ENCODE measurements around the gene DAGLB. TPM values are rescaled to one million over a fixed set of nuclear protein-coding genes. Genes with fewer than 3 reads are reported as not detected.

DAGLB gene, protein sequence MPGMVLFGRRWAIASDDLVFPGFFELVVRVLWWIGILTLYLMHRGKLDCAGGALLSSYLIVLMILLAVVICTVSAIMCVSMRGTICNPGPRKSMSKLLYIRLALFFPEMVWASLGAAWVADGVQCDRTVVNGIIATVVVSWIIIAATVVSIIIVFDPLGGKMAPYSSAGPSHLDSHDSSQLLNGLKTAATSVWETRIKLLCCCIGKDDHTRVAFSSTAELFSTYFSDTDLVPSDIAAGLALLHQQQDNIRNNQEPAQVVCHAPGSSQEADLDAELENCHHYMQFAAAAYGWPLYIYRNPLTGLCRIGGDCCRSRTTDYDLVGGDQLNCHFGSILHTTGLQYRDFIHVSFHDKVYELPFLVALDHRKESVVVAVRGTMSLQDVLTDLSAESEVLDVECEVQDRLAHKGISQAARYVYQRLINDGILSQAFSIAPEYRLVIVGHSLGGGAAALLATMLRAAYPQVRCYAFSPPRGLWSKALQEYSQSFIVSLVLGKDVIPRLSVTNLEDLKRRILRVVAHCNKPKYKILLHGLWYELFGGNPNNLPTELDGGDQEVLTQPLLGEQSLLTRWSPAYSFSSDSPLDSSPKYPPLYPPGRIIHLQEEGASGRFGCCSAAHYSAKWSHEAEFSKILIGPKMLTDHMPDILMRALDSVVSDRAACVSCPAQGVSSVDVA
- polyA plus RNA-seq: 1 to 10 TPM; 6.2 to 7.3 (median 7.2) TPM

- 0% methylated on average over 57 to 61 of the region's 61 CpGs for WGBS, 3 donors
Observed at GRCh38 chr7:6447581-6448199, at the start of gene DAGLB. TSS of gene DAGLB (minus strand) at chr7:6447954. CDS start at chr7:6447842, 112 bp downstream.

DNA sequence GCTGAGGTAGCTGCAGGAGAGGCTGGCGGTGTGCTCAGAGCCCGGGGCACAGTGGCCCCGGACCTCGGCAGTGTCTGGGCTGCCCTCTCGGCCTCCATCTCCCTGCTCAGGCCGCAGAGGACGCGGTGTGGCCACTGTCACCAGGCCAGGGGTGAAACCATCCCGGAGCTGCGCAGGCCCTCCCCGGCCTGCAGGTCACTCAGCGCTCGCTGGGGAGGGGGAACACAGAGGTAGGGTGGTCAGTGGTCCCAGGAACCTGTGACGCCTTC lies 49.8 kb upstream of the DAGLB start:
- 94 to 98% (median 94%) methylated on average over 10 to 14 of the region's 14 CpGs for WGBS, 3 donors

More at GRCh38 chr7:6447581-6448199, at the start of gene DAGLB:
- peak within 1 kb of the TSS; percentile 45 for H3K27ac ChIP-seq (ENCODE audit: low read depth, low read length)

GRCh38 chr7:6496842-6497636 lies 49.3 kb upstream of the DAGLB start:
- H3K27ac ChIP-seq (ENCODE audit: low read depth, low read length): no peak overlapping the region
- 76 to 81% (median 80%) methylated on average over 19 of the region's 19 CpGs for WGBS, 3 donors

More for the DNA sequence above, 49.8 kb upstream of the DAGLB start:
- no peak overlapping the region for H3K27ac ChIP-seq (ENCODE audit: low read depth, low read length)

DNA sequence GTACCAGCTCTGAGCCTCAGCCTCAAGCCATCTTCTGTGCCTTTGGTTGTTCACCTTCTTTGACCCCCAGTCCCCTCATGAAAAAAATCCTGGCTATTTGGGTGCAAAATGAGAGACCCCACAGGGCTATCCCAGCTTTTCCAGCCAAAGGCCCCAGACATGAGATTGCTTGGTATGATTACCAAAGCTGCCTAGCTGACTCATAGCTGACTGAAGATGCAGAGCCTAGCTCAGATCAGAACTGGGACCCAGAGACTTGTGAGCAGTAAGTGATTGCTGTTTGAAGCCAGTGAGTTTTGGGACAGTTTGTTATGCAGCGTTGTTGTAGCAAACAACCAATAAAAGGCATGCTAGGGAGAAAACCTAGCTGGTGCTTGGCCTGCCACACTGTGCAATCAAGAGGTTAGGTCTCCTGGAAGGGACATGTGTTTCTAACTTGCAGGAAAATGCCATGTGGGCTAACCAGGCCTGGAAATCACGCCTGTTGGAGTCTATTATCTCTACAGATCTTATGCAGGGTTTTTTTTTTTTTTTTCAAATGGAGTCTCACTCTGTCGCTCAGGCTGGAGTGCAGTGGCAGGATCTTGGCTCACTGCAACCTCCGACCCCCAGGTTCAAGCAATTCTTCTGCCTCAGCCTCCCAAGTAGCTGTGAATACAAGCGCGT lies 48.0 kb upstream of the DAGLB start:
- H3K27ac ChIP-seq (ENCODE audit: low read depth, low read length): no peak overlapping the region
- WGBS, 3 donors: 90 to 94% (median 92%) methylated on average over 6 of the region's 6 CpGs

DNA sequence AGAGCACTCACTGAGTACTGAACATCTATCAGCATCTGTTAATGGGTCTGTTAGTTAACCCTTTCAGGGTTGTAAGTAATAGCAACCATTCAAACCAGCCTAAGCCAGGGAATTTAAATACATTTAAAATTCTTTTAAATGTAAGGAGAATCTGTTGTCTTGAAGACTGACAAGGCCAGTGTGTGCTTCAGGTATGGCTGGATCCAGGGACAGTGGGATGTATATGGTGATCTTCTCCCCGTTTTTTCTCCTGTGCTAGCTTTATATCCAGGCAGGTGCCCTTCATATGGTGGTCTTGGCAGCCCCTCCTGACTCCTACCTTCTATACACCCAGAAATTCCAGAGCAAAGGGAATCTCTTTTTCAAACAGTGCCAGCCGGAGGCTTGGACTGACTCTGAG lies 46.6 kb upstream of the DAGLB start:
- H3K27ac ChIP-seq (ENCODE audit: low read depth, low read length): no peak overlapping the region
- WGBS, 3 donors: 86 to 87% (median 86%) methylated on average over 2 of the region's 2 CpGs

DNA sequence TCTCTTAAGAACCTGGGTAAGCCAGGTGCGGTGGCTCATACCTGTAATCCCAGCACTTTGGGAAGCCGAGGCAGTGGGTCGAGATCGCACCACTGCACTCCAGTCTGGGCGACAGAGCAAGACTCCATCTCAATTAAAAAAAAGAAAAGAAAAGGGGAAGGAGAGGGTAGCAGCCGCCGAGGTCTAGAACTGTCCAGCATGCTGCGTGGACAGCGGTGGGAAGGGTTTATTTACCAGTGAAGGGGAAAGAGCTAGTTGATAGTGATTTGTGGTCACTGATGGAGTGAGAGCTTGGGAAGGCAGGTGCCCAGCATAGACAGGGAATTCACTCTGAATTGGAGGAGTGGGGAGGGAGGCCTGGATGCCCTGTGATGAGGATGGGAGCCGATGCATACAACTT lies 43.4 kb upstream of the DAGLB start:
- H3K27ac ChIP-seq (ENCODE audit: low read depth, low read length): no peak overlapping the region
- 85 to 91% (median 89%) methylated on average over 10 of the region's 10 CpGs for WGBS, 3 donors

GRCh38 chr7:6489612-6490011 lies 41.9 kb upstream of the DAGLB start:
- 19 to 45% (median 27%) methylated on average over 1 of the region's 1 CpG for WGBS, 3 donors

GRCh38 chr7:6487184-6487545 lies 39.4 kb upstream of the DAGLB start:
- H3K27ac ChIP-seq (ENCODE audit: low read depth, low read length): no peak overlapping the region
- WGBS, 3 donors: 93 to 96% (median 96%) methylated on average over 4 of the region's 4 CpGs

More at GRCh38 chr7:6489612-6490011, 41.9 kb upstream of the DAGLB start:
- H3K27ac ChIP-seq (ENCODE audit: low read depth, low read length): no peak overlapping the region

DNA sequence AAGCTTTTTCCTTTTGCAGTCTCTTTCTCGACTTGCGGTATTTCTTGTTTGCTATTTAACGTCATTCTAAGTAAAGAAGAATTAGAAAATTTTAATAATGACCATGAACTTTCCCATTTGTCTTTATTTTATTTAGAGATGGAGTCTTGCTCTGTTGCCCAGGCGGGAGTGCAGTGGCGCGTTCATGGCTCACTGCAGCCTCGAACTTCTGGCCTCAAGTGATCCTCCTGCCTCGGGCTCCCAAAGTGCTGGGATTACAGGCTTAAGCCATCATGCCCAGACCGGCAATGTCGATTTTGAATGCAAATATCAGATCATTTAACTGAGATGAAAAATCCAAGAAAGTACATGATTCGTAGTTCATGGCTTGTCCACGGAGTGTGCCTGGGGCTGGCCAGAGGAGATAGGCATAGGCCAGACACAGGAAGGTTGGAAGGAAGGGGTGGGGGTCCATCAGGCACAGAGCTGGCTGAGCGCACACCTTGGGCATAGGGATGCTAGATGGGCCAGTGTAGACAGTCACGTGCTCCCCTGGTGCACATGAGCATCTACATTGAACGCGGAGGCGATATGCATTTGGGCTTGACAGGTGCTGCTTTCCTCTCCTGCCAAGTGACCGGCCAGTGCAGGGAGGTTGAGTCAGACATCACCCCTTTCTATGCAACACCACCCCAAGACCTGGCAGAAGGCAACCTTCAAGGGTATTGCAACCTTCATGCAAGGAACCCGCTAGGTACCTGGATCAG lies 38.9 kb upstream of the DAGLB start:
- no peak overlapping the region for H3K27ac ChIP-seq (ENCODE audit: low read depth, low read length)
- WGBS, 3 donors: 93 to 96% (median 94%) methylated on average over 19 of the region's 19 CpGs

DNA sequence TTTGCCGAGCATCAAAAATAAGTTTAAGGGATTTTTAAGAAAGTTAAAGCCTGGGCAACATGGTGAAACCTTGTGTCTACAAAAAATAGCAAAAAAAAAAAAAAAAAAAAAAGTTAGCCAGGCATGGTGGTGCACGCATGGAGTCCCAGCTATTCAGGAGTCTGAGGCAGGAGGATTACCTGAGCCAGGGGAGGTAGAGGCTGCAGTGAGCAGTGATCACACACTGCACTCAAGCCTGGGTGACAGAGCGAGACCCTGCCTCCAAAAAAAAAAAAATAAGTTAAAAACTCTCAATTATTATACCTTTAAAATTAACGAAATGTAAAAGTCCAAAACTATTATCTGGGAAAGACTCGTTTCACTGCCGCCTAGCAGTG lies 35.0 kb upstream of the DAGLB start:
- WGBS, 3 donors: 11 to 32% (median 27%) methylated on average over 6 of the region's 6 CpGs
- no peak overlapping the region for H3K27ac ChIP-seq (ENCODE audit: low read depth, low read length)

DNA sequence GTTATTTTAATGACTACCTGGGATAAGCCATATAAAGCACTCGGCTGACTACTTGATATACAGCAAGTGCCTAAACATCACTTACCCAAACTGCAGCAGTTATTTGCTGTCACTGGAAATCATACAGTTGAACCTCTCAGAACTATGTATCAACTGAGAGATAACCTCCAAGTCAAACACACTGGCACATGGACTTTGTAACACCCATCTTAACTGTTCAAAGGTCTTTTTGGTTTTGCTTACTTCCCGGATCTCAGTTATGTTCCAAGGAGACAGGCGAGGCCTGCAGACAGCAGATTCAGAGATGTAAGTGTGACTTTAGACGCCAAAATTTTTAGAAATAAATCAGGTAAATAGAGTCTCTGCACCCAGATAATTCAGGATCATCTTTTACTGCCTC lies 34.6 kb upstream of the DAGLB start:
- 37 to 74% (median 59%) methylated on average over 4 of the region's 4 CpGs for WGBS, 3 donors
- no peak overlapping the region for H3K27ac ChIP-seq (ENCODE audit: low read depth, low read length)

DNA sequence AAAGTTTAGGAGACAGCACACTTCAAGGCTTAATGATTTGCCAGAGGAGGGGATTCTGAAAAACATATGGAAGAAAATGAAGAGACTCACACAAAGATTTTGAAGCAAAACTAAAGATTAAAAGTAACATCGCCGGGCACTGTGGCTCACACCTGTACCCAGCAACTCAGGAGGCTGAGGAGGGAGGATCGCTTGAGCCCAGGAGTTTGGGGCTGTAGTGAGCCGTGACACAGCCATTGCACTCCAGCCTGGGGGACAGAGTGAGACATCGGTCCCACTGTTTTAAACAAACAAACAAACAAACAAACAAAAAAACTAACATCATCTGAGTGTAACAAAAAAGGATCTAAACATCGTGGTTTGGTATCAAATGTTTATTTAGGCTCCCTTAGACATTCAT lies 33.7 kb upstream of the DAGLB start:
- no peak overlapping the region for H3K27ac ChIP-seq (ENCODE audit: low read depth, low read length)
- WGBS, 3 donors: 36 to 70% (median 65%) methylated on average over 6 of the region's 6 CpGs

DNA sequence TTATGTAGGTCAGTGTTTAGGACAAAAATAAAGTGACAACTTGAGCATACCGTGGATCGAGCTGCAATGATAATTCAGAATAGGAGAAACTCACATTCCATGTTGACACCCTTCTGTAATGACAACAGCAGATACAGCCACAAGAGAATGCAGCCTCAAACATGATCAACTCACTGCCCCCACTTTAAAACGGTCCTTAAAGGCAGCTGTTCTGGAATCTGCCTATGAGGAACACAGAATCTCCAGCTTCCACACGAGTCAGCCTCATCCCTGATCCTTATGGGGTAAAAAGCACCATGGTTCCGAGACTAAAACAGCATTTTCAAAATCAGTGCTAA lies 32.5 kb upstream of the DAGLB start:
- H3K27ac ChIP-seq (ENCODE audit: low read depth, low read length): no peak overlapping the region
- 41 to 67% (median 58%) methylated on average over 5 of the region's 5 CpGs for WGBS, 3 donors

DNA sequence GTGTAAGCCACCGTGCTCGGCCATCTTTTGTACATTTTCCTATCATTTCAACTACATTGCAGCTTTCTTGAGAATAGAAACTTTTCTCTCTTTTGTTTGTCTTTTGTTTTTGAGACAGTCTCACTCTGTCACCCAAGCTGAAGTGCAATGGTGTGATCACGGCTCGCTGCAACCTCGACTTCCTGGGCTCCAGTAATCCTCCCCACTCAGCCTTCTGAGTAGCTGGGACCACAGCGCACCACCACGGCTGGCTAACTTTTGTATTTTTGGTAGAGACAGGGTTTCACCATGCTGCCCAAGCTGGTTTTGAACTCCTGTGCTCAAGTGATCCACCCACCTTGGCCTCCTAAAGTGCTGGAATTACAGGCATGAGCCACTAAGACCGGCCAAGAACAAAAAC lies 31.3 kb upstream of the DAGLB start:
- H3K27ac ChIP-seq (ENCODE audit: low read depth, low read length): no peak overlapping the region
- WGBS, 3 donors: 75 to 90% (median 85%) methylated on average over 8 of the region's 8 CpGs

GRCh38 chr7:6478186-6478585 lies 30.4 kb upstream of the DAGLB start:
- WGBS, 3 donors: 62 to 91% (median 91%) methylated on average over 7 of the region's 7 CpGs
- H3K27ac ChIP-seq (ENCODE audit: low read depth, low read length): no peak overlapping the region

DNA sequence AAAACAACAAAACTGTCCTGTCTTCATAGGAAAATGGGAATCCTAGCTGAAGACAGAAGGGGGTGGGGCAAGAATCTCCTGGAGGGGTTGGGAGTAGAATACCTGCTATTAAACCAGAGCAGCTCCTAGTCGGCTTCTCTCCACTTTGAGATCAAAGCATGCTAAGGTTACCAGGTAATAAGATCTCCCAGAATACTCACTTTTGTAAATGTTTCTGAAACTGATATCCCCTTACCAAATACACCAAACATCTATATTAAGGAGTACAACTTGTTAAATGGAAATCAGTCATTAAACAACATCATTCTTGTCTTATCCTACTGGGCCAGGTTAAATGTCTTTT lies 29.5 kb upstream of the DAGLB start:
- WGBS, 3 donors: 28 to 63% (median 50%) methylated on average over 1 of the region's 1 CpG
- H3K27ac ChIP-seq (ENCODE audit: low read depth, low read length): no peak overlapping the region

DNA sequence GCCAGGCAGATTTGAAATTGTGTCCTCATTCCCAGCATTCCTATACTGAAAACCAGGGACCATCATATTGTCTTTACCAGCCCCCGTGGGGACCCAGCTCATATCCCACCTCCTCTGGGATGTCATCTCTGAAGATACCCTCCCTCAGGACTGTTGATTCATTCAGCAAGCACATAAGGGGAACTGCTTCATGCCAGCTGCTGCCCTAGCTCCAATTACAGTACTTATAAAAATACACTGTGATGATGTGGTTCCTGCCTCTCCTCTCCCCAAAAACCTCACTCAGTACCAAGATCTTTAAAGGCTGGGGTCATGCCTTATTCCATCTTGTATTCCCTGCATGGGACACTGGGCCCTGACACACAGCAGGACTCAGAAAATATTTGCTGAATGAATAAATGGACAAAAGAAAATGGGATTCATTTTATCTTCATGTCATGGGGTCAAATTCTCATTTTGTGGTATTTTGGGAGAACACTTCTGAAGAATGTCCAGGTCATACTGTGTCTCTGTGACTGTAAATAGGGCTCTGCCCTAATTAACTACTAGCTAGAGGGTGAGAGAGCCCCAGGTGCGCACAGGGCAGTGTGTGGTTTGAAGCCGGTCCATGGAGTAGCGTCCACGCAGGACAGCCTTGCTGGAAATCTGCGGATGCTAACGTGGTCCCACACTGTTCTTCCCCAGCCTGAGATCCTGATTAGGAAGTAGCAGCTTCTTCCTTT lies 29.0 kb upstream of the DAGLB start:
- no peak overlapping the region for H3K27ac ChIP-seq (ENCODE audit: low read depth, low read length)
- WGBS, 3 donors: 49 to 80% (median 69%) methylated on average over 7 of the region's 7 CpGs
